SU-DHL-6 (cell line): Measurements from ENCODE around the gene CALN1.

ENCODE experiments used
- H2AFZ ChIP-seq: fragments of 200-600 bp; sonication (generic); 2 replicates; pipeline ENCODE4 v1.6.1; 2014; ENCODE audit warnings: low read depth, mild to moderate bottlenecking, moderate library complexity, mixed read lengths, antibody characterized with exemption, low read length; ENCODE audit not compliant: severe bottlenecking
- H3F3A ChIP-seq: fragments of 200-600 bp; shearing (Covaris generic); 2 replicates; pipeline ENCODE4 v1.6.0; 2016; ENCODE audit warnings: antibody characterized with exemption, mild to moderate bottlenecking; ENCODE audit not compliant: insufficient read depth
- H3K27ac ChIP-seq: fragments of 200-600 bp; sonication (generic); 2 replicates; pipeline ENCODE4 v1.5.1; 2016; ENCODE audit warnings: low read depth, mild to moderate bottlenecking, low read length, moderate library complexity, mixed read lengths
- H3K27me3 ChIP-seq: fragments of 200-600 bp; sonication (generic), shearing (Covaris generic); 2 replicates; pipeline ENCODE4 v1.6.0; 2014; ENCODE audit warnings: mild to moderate bottlenecking, low read length
- H3K36me3 ChIP-seq: fragments of 200-600 bp; sonication (generic); 2 replicates; pipeline ENCODE4 v1.6.1; 2014; ENCODE audit warnings: mild to moderate bottlenecking, low read length, mixed read lengths
- H3K4me2 ChIP-seq: fragments of 300-600, 200-600 bp; shearing (Covaris generic), sonication (generic); 2 replicates; pipeline ENCODE4 v1.6.0; 2014; ENCODE audit warnings: low read length, low read depth, mild to moderate bottlenecking; ENCODE audit not compliant: poor library complexity, severe bottlenecking
- H3K4me3 ChIP-seq: fragments of 200-600 bp; sonication (generic); 2 replicates; pipeline ENCODE4 v1.5.1; 2014; ENCODE audit warnings: antibody characterized with exemption, low read length, mild to moderate bottlenecking, mixed read lengths; ENCODE audit not compliant: insufficient read depth, poor library complexity, severe bottlenecking
- H3K79me2 ChIP-seq: fragments of 200-600 bp; sonication (generic); 2 replicates; pipeline ENCODE4 v1.6.1; 2014; ENCODE audit warnings: mild to moderate bottlenecking, low read length, moderate library complexity; ENCODE audit not compliant: insufficient read depth
- H3K9ac ChIP-seq: fragments of 200-600 bp; sonication (generic); 2 replicates; pipeline ENCODE4 v1.7.0; 2014; ENCODE audit warnings: mild to moderate bottlenecking, low read length
- H3K9me2 ChIP-seq: fragments of 200-600 bp; sonication (generic); replicated peaks from 2 replicates; pipeline ENCODE4 v1.6.1; 2014; ENCODE audit warnings: low read length; ENCODE audit not compliant: insufficient read depth
- H3K9me3 ChIP-seq: fragments of 200-600 bp; sonication (generic); 2 replicates; pipeline ENCODE4 v1.6.1; 2014; ENCODE audit warnings: low read length, mixed read lengths; ENCODE audit not compliant: insufficient read depth
- H4K20me1 ChIP-seq: fragments of 200-600 bp; sonication (generic); 2 replicates; pipeline ENCODE4 v1.6.1; 2014; ENCODE audit warnings: low read depth, mild to moderate bottlenecking, antibody characterized with exemption, low read length, moderate library complexity, mixed read lengths
- CTCF ChIP-seq: fragments of 200-600 bp; sonication (generic); IDR thresholded peaks from one replicate; pipeline ENCODE4 v1.5.1; 2017; ENCODE audit warnings: antibody characterized with exemption, mild to moderate bottlenecking, low read length, moderate library complexity; ENCODE audit not compliant: insufficient read depth, poor library complexity, severe bottlenecking
- EZH2phosphoT487 ChIP-seq: fragments of 200-600 bp; sonication (generic), shearing (Covaris generic); conservative IDR thresholded peaks from 2 replicates; pipeline ENCODE4 v1.6.1; 2018; ENCODE audit warnings: mild to moderate bottlenecking, antibody characterized with exemption, low read length, moderate library complexity, mixed read lengths

The CALN1 gene

GRCh38 chr7:71996141-71996540 is 416.0 kb downstream of the CALN1 start:
- Histone ChIP-seq H3K9me2 (no peaks in the 10 kb centered on the region), H3K27me3 (no peaks in the 10 kb centered on the region), H3F3A (no peaks in the 10 kb centered on the region), H2AFZ (no peak overlapping the region), H3K9ac (no peak overlapping the region), H3K4me2 (no peak overlapping the region), H3K36me3 (no peaks in the 10 kb centered on the region), H4K20me1 (no peaks in the 10 kb centered on the region), H3K9me3 (no peaks in the 10 kb centered on the region), H3K27ac (no peak overlapping the region), H3K4me3 (no peak overlapping the region), H3K79me2 (no peaks in the 10 kb centered on the region)
- TF ChIP-seq EZH2phosphoT487 (no peak), CTCF (no peak)

- Histone ChIP-seq H3K9me3 (no peaks in the 10 kb centered on the region), H3K4me2 (no peak overlapping the region), H3F3A (no peaks in the 10 kb centered on the region), H3K4me3 (no peak overlapping the region), H3K27ac (no peak overlapping the region), H3K9ac (no peak overlapping the region), H3K36me3 (no peaks in the 10 kb centered on the region), H3K9me2 (no peaks in the 10 kb centered on the region), H3K79me2 (no peaks in the 10 kb centered on the region), H2AFZ (no peak overlapping the region), H4K20me1 (no peaks in the 10 kb centered on the region), H3K27me3 (no peaks in the 10 kb centered on the region)
- no peak for TF ChIP-seq EZH2phosphoT487
- no peak for TF ChIP-seq CTCF
These were observed 417.0 kb downstream of the CALN1 start for GRCh38 chr7:71995111-71995510.

GRCh38 chr7:71991586-71991985 is 420.6 kb downstream of the CALN1 start:
- Histone ChIP-seq H2AFZ (no peak overlapping the region), H3F3A (no peaks in the 10 kb centered on the region), H3K27ac (no peak overlapping the region), H3K9me3 (no peaks in the 10 kb centered on the region), H3K4me2 (no peak overlapping the region), H3K79me2 (no peaks in the 10 kb centered on the region), H3K4me3 (no peak overlapping the region), H3K9ac (no peak overlapping the region), H3K9me2 (no peaks in the 10 kb centered on the region), H3K36me3 (no peaks in the 10 kb centered on the region), H4K20me1 (no peaks in the 10 kb centered on the region), H3K27me3 (no peaks in the 10 kb centered on the region)
- no peak for TF ChIP-seq EZH2phosphoT487
- no peak for TF ChIP-seq CTCF

- H3K27ac ChIP-seq: no peak overlapping the region
- H3K4me2 ChIP-seq: no peak overlapping the region
- no peaks in the 10 kb centered on the region for H4K20me1 ChIP-seq
- no peaks in the 10 kb centered on the region for H3K27me3 ChIP-seq
- H3K9me3 ChIP-seq: no peaks in the 10 kb centered on the region
- H3F3A ChIP-seq: no peaks in the 10 kb centered on the region
- no peaks in the 10 kb centered on the region for H3K9me2 ChIP-seq
- no peak overlapping the region for H3K9ac ChIP-seq
- H3K36me3 ChIP-seq: no peaks in the 10 kb centered on the region
- H3K4me3 ChIP-seq: no peak overlapping the region
- TF ChIP-seq CTCF (no peak), EZH2phosphoT487 (no peak)
- no peak overlapping the region for H2AFZ ChIP-seq
- no peaks in the 10 kb centered on the region for H3K79me2 ChIP-seq
These were observed 422.0 kb downstream of the CALN1 start for GRCh38 chr7:71990138-71990462.
